Glomerular endothelial cell (primary cell): Measurements from ENCODE around the gene HSFX3. TPM values are rescaled to one million over a fixed set of nuclear protein-coding genes. Genes with fewer than 3 reads are reported as not detected.
"Not testable (repeated sequence)": the region's sequence is repeated elsewhere in the genome, so short reads cannot be mapped to it uniquely, and the experiment has no call there.

Experiments used
- DNase-seq: peaks from one replicate; pipeline ENCODE4 v3.0.0-alpha.2; 2011; ENCODE audit warnings: low read depth, low spot score; ENCODE audit errors: extremely low read depth
- total RNA-seq: library from RNA; depleted of rRNA; stranded (reverse); fragments of >200 nt; gene quantifications from 2 replicates; pipeline ENCODE4 v1.2.3, GENCODE V29; 2015

The HSFX3 gene, protein sequence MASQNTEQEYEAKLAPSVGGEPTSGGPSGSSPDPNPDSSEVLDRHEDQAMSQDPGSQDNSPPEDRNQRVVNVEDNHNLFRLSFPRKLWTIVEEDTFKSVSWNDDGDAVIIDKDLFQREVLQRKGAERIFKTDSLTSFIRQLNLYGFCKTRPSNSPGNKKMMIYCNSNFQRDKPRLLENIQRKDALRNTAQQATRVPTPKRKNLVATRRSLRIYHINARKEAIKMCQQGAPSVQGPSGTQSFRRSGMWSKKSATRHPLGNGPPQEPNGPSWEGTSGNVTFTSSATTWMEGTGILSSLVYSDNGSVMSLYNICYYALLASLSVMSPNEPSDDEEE
- not detected in 2 replicates for total RNA-seq

DNA sequence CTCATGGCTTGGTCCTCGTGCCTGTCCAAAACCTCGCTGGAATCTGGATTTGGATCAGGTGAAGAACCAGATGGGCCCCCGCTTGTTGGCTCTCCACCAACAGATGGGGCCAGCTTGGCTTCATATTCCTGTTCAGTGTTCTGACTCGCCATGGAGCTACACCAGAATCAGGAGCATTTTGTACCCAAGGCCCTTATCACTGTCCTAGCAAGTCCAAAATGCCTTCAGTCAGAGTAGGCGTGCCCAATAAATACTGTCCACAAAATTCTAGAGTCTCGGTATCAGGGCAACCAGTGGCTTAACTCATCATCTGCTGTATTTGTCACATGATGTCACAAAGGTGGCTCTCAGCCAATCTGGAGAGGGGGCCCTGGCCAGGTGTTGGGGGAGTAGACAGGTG lies at the start of gene HSFX3:
Gene HSFX3, minus strand, starts transcription at position 224 of the 400 bp plus-strand sequence. Its CDS starts 72 bp downstream, at position 152.
- DNase-seq = not testable (repeated sequence)

DNA sequence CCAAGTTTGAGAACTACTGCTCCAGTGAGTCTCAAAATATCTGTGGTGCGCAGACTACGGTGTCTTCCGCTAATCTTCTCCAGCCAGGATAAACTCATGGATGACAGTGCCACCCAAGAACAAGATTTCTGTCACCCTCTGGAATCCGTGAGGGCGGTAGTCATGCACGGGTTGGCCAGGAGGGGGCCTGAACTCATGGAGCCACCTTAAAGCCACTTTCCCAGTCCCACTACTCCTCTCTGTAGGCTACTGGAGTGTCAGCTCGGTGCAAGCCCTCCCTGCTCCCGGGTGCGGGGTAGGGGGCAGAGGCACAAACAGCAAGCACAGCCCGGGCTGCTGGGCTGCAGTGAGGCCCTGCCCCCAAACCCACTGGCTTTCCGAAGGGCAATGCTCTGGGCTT lies 48.9 kb upstream of the HSFX3 start:
- DNase-seq = not testable (repeated sequence)

DNA sequence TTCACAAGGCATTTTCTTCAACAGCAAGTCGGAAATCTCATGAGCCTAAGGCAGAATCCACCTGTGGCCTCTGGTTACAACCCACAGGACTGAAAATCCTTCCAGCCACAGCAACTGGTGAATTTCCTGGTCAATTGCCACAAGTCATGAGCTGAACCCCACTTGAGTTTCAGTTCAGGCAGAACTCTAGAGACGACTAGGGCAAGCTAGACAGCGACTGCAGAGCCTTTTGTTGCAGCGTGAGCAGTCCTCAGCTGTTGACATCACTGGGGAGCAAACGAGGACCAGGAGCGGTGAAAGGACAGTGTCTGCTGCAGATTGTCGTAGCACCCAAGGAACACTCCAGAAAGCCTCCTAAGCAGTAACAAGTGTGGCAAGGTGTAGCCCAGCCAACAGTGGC lies 46.2 kb upstream of the HSFX3 start:
- DNase-seq = not testable (repeated sequence)

DNA sequence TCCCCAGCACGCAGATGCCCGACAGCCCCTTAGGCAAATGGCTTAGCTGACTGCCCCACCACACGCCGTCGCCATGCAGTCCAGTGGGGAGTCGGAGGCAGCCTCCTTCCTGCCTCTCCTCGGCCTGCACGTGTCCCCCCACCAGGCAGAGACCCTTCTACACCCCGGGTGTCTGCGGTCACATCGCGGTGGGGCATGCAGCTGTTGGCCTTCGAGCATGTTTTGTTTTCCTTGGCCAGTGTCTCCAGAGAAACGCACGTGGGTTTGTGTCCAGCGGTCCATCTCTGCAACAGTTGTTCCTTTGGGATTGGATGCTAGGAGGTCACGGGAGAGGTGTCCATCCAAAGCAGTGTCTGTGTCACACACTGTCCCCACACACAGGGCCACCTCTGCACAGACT lies 45.5 kb upstream of the HSFX3 start, which contains the start of gene HSFX2:
Gene HSFX2, minus strand, starts transcription at position 101 of the 400 bp plus-strand sequence. CDS start 614 bp downstream, outside the sequence.
- not testable (repeated sequence) for DNase-seq

DNA sequence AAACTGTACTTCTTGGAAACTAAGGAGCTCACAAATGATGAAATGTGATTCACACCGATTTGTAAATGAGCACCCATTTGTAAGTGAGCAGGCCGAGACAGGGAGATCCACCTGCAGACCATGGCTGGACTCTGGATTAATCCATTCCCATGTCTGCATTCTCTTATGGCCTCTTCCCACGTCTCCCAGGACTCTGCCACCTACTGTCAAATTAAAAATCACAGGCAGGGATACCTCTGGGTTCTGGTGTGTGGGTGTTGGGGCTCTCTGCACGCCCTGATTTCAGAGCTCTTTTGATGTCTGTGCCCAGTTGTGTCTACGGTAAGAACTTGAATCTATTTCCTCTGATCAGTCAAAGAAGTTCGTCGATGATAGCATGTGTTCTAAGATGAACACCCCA lies 41.3 kb upstream of the HSFX3 start:
- DNase-seq = not testable (repeated sequence)

DNA sequence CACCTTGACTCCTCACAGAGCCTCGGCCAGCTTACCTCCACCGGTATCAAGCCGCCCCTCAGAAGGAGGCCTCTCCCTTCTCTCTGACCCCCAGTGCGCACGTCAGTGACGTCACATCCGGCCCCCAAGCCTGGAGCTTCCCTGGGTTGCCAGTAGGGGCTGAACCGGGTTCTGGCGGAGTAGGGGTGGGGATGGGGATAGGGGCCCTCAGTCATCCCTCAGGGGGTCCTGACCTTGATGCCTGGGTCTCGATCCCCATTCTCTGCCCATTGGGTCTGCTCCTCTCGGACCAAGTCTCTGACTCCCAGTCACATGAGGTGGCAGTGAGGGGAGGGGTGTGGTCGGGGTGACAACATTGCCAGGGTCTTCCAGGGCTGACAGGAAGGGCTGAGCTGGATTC lies 37.6 kb upstream of the HSFX3 start, which contains the start of gene MAGEA9B:
Gene MAGEA9B, minus strand, starts transcription at position 101 of the 400 bp plus-strand sequence. CDS start 4,280 bp downstream, outside the sequence.
- not testable (repeated sequence) for DNase-seq

DNA sequence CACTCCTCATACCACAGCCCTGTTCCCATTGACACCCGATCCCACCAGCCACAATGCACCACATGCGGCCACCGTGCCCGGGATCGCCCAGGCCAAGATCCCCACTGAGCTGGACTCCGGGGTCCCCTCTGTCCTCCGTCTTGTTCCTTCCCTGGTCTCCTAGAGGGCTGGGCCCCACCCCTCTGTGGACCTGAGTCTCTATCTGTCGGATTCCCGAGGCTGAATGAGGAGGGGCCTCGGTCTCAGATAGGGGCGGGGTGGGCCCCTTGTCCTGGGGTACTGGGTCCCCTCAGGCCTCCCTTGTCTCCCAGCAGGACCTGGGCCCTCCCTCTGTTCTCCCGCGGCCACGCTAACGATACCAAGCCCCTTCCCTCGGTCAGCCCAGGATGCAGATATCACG lies 35.9 kb upstream of the HSFX3 start:
- not testable (repeated sequence) for DNase-seq

DNA sequence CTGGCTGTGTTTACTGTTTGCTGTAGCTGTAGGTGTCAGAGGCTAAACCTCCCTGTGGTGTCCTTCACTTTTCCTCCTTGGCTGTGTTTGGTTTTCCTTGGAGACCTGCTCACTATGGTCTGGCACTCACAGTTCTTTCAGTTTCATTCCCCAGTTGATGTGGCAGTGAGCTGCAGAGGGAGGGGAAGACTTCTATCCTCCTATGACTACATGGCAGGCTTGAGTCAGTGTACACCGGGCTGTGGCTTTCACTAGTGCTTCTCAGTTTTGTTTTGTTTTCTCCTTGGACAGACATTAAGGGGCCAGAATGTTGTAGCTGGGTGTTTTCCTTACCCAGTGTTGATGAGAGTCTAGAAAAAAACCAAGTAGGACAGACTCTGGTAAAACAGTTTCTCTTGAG lies 23.7 kb upstream of the HSFX3 start:
- not testable (repeated sequence) for DNase-seq

DNA sequence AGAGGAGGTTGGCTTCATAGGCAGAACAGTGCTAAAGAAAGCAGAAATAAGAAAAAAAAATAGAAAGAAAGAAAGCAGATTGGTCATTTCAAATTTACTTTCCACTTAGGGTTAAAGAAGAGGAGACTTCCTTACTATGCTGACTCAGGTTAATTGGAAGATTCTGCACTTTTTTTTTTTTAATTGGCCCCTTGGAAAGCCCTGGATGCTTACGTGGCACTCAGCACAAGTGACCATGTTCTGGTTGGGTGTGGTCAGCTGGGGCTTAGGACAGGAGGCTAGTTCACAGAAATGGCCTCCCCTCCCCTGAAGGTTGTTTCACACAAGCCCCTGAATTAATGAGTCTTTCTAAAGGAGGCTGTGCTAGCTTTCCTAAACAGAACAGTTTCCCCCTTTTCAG lies 23.0 kb upstream of the HSFX3 start:
- DNase-seq = no peak

DNA sequence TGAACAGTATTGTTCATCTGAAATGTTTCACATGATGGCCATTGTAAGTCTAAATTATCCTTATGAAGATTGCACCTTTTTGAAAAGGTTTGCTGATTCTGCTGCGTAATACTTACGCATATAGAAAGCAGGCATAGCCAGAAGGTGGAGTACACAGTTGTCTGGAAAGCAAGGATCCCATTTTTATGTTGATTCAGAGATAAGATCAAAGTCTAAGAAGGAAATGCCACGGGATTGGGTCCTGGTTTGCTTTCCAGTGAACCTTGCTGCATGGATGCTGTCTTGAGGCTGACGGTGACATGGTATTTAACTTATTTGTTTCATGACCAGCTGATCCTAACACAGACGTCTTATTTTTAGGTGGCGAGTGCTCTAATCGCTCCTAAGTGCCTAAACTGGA lies 22.0 kb upstream of the HSFX3 start:
- no peak for DNase-seq

DNA sequence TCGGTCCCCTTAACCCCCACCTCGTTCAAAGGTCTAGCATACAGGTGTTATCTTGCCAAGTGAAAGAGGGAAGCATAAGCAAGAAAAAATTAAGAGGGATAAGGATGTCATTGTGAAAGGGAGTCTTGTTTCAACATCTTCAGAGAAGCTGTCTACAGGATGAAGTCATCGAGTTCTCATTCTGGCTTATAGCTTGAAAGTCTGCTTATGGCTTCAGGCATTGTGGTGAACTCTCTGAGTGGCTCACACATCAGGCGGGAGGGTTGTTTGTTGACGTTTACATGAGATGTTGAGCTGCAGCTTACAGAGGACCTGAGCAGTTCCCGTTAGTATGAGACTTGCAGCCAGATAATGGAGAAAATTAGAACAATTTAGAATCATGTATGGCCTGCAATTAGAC lies 20.9 kb upstream of the HSFX3 start:
- DNase-seq = no peak

DNA sequence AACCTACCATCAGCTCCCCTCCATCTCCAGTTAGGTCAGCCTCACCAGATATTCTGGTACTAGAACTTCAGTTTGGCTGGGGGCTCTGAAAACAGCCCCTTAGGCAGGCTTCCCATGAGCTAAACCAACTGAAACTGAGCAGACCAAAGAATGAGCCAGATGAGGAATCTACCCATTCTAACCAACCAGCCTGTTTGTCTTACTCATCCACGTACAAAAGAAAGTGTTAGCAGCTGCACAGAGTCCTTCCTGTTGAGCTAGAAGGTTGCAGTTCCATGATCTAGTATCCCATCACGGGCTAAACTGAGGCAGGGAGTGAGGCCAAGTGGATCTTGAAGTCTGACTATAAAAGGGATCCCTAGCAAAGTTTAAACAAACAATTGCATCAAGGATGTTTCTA lies 20.0 kb upstream of the HSFX3 start:
- no peak for DNase-seq

DNA sequence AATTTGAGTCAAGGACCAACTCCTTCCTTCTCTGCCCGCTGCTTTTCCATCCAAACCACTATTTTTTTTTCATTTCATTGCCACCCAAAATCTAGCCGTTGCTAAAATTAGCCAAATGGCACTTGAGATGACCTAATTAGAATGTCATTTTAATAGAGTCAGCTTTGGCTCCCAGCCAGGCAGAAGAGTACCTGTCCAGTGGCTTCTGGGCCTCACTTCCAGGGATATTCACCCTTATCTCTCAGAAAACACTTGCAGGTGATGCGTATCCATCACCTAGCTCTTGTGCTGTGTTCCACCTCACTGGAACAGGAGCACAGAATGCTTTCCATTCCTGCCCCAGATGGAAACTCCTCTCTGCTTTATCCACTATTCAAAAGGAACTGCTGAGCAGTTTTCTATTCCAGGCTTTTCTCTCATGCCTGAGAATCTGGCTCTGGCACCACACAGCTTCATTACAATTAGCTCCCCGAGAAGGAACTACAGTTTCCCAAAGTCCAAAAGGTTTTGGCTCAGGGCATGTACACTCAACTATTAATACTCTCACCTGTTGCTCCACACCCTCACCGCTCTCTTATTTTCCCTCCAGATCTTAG lies 19.1 kb upstream of the HSFX3 start:
- DNase-seq = no peak

DNA sequence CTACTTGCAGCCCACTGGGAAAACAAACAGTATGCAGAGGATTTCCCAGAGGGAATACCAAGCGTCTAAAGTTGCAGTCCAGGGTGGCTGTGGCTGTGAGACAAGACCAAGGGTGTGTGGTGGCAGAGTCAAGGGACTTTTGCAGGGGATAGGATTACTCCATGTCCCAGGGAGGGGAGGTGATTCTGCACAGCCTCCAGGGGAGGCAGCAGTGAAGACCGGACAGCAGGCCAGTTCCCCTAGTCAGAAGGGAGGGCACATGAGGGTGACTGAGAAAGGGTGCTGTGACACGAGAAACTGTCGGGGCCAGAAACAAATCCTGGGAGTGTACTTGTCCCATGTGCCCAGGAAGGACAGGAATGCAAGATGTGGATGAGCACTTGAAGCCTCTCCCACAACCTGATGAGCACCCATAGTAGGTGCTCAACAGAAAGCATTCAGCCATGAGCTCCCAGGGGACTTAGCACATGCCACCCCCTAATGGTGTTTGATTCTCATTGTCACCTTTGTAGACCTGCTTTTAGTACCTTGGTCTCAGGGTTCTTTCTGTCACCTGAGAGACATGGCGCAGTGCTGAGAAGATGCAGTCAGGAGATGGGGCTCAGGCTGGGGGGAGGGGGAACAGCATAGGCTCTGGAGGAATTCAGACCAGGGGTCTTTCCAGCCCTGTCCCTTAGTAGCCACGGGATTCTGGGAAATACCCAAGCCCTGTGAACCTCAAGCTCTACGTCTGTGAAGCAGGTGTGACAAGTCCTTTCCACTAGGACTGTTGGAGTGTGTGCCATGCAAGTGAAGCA lies 18.1 kb upstream of the HSFX3 start:
- no peak for DNase-seq

DNA sequence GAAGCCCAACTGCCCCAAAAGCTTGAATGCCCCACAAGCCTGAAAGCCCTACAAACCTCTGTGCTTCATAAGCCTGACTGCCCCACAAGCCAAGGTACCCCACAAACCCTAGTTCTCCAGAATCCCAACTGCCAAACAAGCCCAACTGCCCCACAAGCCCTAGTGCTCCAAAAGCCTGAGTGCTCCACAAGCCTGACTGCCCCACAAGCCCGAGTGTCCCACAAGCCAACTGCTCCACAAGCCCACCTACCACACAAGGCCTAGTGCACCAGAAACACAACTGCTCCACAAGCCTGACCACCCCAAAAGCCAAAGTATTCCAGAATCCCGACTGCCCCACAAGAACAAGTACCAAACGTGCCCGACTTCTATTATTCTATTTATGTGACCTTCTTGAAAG lies 13.6 kb upstream of the HSFX3 start:
- no peak for DNase-seq

DNA sequence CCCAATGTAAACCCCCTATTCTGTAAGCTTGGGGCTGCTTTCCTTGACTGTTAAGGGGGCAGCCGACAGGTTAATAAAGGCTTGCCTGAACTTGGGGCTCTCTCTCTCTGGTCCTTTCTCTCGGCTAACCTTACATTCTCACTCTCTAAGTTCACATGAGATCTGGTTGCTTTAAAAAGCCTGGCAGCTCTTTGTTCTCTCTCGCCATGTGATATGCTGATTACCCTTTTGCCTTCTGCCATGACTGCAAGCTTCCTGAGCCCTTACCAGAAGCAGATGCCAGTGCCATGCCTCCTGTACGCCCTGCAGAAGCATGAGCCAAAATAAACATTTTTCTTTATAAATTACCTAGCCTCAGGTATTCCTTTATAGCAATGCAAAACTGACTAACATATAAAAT lies 5.5 kb upstream of the HSFX3 start:
- not testable (repeated sequence) for DNase-seq

DNA sequence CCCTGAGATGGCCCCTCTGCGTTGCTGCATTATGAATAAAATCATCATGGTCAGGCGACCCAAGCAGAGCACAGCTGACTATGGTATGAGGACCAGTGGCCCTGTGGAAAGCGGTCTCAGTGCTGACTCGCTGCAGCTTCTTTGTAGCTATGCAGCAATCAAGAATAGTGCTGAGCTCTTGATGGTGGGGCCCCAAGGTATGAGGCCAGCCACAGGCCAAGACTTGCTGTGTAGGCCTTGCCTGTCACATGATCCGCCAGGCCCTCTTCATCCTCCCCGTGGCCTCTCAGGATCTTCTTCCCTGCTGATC lies 2.2 kb upstream of the HSFX3 start:
- DNase-seq = not testable (repeated sequence)

DNA sequence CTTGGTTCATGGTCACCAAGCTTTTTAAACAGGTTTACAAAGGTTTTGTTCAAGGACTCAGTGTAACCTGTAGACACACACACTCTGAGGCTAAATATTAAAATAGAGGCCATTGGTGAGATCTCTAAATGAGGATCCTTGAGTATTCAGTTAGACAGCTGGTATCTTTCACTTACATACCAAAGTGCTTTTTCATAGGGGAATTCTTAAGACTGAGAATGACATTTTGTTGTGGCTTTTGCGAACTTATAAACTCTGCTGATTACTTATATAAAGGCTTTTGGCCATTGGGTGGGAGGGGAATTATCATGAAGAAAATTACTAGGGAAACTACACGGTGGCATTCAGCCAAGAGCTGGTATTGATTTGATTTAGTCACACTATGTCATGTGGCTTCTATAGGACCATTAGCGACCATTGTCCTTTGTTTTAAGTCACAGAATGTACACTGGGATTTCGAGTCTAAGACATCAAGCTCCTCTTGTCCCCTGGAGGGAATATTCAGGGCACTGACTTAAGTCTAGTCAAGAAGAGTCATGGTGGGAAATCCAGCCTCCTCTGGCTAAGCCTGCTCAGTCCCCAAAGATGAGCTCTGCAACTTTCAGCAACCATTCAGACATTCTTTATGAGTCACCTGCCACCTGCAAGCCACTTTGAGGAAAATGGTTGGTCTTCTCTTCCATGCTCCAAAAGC lies 1.7 kb upstream of the HSFX3 start:
- not testable (repeated sequence) for DNase-seq

DNA sequence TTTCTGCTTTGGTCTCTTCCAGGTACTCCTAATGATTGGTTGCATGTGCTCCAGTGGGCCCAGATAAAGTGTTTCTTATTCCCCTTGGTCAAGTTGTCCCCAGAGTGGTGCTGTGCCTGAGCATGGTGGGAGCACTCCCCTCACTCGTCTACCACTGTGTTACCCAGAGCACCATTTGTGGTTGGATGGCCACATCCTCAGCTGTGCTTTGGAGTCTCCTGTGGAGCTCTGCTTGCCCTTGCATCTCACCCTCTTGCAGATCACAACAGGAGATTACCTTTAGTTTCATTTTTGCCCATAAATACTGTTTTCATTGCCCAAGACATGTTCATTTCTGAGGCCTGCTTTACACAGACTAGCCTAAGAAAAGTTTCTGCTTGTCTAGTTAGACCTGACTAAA lies 730 bp upstream of the HSFX3 start:
- not testable (repeated sequence) for DNase-seq

DNA sequence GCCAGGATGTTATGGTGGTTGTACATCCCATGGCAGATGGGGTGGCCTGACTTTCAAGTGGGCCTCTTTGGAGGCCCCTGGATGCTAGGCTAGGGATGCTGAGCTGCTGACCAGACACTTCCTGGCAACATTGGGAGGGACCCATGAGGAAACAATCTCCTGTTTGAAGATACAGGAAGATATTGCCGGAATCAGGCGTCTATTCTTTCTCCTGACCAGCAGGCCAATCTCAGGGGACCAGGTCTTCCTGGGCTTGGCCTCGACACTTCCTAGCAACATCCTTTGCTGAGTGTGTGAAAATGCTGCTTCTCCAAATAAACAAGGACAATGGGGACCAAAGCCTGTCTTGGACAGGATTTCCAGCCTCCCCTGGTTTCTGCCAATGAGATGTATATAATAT lies 1.9 kb downstream of the HSFX3 start:
- not testable (repeated sequence) for DNase-seq

DNA sequence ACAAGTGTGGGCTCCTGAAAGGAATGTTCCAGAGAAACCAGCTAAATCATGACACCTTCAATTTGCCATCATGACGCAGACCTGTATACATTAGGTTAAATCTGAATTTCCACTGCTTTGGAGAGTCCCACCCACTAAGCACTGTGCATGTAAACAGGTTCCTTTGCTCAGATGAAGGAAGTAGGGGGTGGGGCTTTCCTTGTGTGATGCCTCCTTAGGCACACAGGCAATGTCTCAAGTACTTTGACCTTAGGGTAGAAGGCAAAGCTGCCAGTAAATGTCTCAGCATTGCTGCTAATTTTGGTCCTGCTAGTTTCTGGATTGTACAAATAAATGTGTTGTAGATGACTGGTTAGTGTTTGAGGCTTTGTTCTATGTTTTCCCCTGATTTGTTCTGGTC lies 2.8 kb downstream of the HSFX3 start:
- not testable (repeated sequence) for DNase-seq
